Measurements from ENCODE around the gene SLC6A19.

SLC6A19 gene

GRCh38 chr5:1220351-1220750 is 19.0 kb downstream of the SLC6A19 start:
- H3K4me3 ChIP-seq (ENCODE audit: low read depth, low read length) = no peak overlapping the region
- DNase-seq (ENCODE audit: low read depth, low spot score) = no peak
- no peak for TF ChIP-seq CTCF (IDR thresholded peaks at IDR 0.05; ENCODE audit: low read depth, low read length)
- in situ Hi-C loops (cut with HindIII; ENCODE audit: low sequenced_read_pairs) = no loop called here

GRCh38 chr5:1220831-1221230 is 19.4 kb downstream of the SLC6A19 start:
- DNase-seq (ENCODE audit: low read depth, low spot score) = no peak
- in situ Hi-C loops (cut with HindIII; ENCODE audit: low sequenced_read_pairs) = no loop called here
- H3K4me3 ChIP-seq (ENCODE audit: low read depth, low read length) = no peak overlapping the region
- TF ChIP-seq CTCF (IDR thresholded peaks at IDR 0.05; ENCODE audit: low read depth, low read length) = no peak

GRCh38 chr5:1221721-1222120 is 20.3 kb downstream of the SLC6A19 start:
- in situ Hi-C loops (cut with HindIII; ENCODE audit: low sequenced_read_pairs) = no loop called here
- TF ChIP-seq CTCF (IDR thresholded peaks at IDR 0.05; ENCODE audit: low read depth, low read length) = no peak
- H3K4me3 ChIP-seq (ENCODE audit: low read depth, low read length) = no peak overlapping the region
- DNase-seq (ENCODE audit: low read depth, low spot score) = no peak

- no peak overlapping the region for H3K4me3 ChIP-seq (ENCODE audit: low read depth, low read length)
- no peak for DNase-seq (ENCODE audit: low read depth, low spot score)
- no peak for TF ChIP-seq CTCF (IDR thresholded peaks at IDR 0.05; ENCODE audit: low read depth, low read length)
- in situ Hi-C loops (cut with HindIII; ENCODE audit: low sequenced_read_pairs) = no loop called here
Observed at GRCh38 chr5:1222147-1222546, 20.8 kb downstream of the SLC6A19 start.

- H3K4me3 ChIP-seq (ENCODE audit: low read depth, low read length) = no peak overlapping the region
- TF ChIP-seq CTCF (IDR thresholded peaks at IDR 0.05; ENCODE audit: low read depth, low read length) = no peak
- DNase-seq (ENCODE audit: low read depth, low spot score) = no peak
- in situ Hi-C loops (cut with HindIII; ENCODE audit: low sequenced_read_pairs) = no loop called here
Observed at GRCh38 chr5:1222621-1223277, 21.4 kb downstream of the SLC6A19 start.

GRCh38 chr5:1223278-1223670 is 21.9 kb downstream of the SLC6A19 start:
- TF ChIP-seq CTCF (IDR thresholded peaks at IDR 0.05; ENCODE audit: low read depth, low read length) = no peak
- in situ Hi-C loops (cut with HindIII; ENCODE audit: low sequenced_read_pairs) = no loop called here
- no peak overlapping the region for H3K4me3 ChIP-seq (ENCODE audit: low read depth, low read length)
- no peak for DNase-seq (ENCODE audit: low read depth, low spot score)

Data from astrocyte of the spinal cord (primary cell).